HepG2 (cell line): ENCODE results near the gene PRR9.

Experiments used
- ATF7 ChIP-seq, 2 experiments: fragments of 450-650 bp in 1 of 2; sonication (generic) in 1 of 2; formaldehyde crosslinking in 1 of 2; IDR thresholded peaks; 2 replicates each; pipeline versions ENCODE4 v1.4.0 to v1.6.1; 2016 to 2020; ENCODE audit warnings: antibody characterized with exemption in 1 of 2, mild to moderate bottlenecking in 1 of 2, missing genetic modification reagents in 1 of 2
- NR3C1 ChIP-seq: sonication (generic); formaldehyde crosslinking; IDR thresholded peaks from 2 replicates; pipeline ENCODE4 v1.4.0; 2020; ENCODE audit warnings: missing genetic modification reagents
- TF ChIP-seq, protein P1 (sequence below): sonication (generic); formaldehyde crosslinking; IDR thresholded peaks from 2 replicates; pipeline ENCODE4 v1.5.0; 2020; ENCODE audit warnings: mild to moderate bottlenecking, missing genetic modification reagents, moderate library complexity

DNA sequence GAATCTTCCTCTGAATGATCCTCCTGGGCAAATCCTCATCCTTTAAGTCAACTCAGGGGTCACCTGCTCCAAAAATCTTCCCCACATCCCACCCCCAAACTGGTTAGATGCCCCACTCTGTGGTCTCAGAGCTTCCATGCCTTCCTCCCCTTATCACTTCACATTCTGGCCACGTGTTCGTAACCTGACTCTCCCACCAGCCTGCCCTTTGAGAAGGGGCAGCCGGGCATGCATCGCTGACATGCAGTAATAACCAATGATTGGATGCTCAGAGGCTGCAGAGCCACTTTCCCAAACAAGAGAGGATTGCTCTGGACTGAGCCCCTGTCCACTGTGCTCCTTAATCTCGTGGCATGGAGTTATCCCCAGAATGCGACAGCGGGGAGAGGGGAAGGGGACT, 7.2 kb upstream of the PRR9 start:
- TF ChIP-seq, protein P1, sequence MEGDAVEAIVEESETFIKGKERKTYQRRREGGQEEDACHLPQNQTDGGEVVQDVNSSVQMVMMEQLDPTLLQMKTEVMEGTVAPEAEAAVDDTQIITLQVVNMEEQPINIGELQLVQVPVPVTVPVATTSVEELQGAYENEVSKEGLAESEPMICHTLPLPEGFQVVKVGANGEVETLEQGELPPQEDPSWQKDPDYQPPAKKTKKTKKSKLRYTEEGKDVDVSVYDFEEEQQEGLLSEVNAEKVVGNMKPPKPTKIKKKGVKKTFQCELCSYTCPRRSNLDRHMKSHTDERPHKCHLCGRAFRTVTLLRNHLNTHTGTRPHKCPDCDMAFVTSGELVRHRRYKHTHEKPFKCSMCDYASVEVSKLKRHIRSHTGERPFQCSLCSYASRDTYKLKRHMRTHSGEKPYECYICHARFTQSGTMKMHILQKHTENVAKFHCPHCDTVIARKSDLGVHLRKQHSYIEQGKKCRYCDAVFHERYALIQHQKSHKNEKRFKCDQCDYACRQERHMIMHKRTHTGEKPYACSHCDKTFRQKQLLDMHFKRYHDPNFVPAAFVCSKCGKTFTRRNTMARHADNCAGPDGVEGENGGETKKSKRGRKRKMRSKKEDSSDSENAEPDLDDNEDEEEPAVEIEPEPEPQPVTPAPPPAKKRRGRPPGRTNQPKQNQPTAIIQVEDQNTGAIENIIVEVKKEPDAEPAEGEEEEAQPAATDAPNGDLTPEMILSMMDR (CRISPR knock-in tag) = no peak
- TF ChIP-seq NR3C1 (no peak), ATF7 (IDR thresholded peaks at IDR 0.05) (no peak), ATF7 (CRISPR knock-in tag; IDR thresholded peaks at IDR 0.05) (no peak)
